ENCODE data around the gene STING1.

The STING1 gene

GRCh38 chr5:139523635-139524445, 41.3 kb upstream of the STING1 start:
- H4K20me1 ChIP-seq (ENCODE audit: low read depth, low read length), result no peaks in the 10 kb centered on the region
- no peak overlapping the region for H3K4me3 ChIP-seq (ENCODE audit: insufficient read depth, low read length, poor library complexity, severe bottlenecking)
- TF ChIP-seq CTCF (IDR thresholded peaks at IDR 0.05; ENCODE audit: insufficient read depth, low read length, poor library complexity, severe bottlenecking) (no peak), EZH2phosphoT487 (conservative IDR thresholded peaks at IDR 0.05; ENCODE audit: low read length) (no peak)
- H3K27ac ChIP-seq (ENCODE audit: low read depth, low read length), result no peak overlapping the region
- H3K9me2 ChIP-seq (replicated peaks; ENCODE audit: insufficient read depth, low read length), result no peaks in the 10 kb centered on the region
- no peaks in the 10 kb centered on the region for H3K9me3 ChIP-seq (ENCODE audit: insufficient read depth, low read length)
- H2AFZ ChIP-seq (ENCODE audit: low read depth, low read length, severe bottlenecking), result no peak overlapping the region
- no peaks in the 10 kb centered on the region for H3K36me3 ChIP-seq (ENCODE audit: low read length)
- no peak overlapping the region for H3K9ac ChIP-seq (ENCODE audit: low read length)
- H3K4me2 ChIP-seq (ENCODE audit: low read depth, low read length, poor library complexity, severe bottlenecking), result no peak overlapping the region
- H3K27me3 ChIP-seq (ENCODE audit: low read length), result no peaks in the 10 kb centered on the region
- H3K79me2 ChIP-seq (ENCODE audit: insufficient read depth, low read length), result no peaks in the 10 kb centered on the region
- no peaks in the 10 kb centered on the region for H3F3A ChIP-seq (ENCODE audit: insufficient read depth)

- H3K27me3 ChIP-seq (ENCODE audit: low read length), result no peaks in the 10 kb centered on the region
- TF ChIP-seq CTCF (IDR thresholded peaks at IDR 0.05; ENCODE audit: insufficient read depth, low read length, poor library complexity, severe bottlenecking), result peak; percentile 94
- TF ChIP-seq EZH2phosphoT487 (conservative IDR thresholded peaks at IDR 0.05; ENCODE audit: low read length), result no peak
- no peak overlapping the region for H3K27ac ChIP-seq (ENCODE audit: low read depth, low read length)
- H3K9me3 ChIP-seq (ENCODE audit: insufficient read depth, low read length), result no peaks in the 10 kb centered on the region
- peak overlapping the region; percentile 37 for H3K4me3 ChIP-seq (ENCODE audit: insufficient read depth, low read length, poor library complexity, severe bottlenecking)
- H3K79me2 ChIP-seq (ENCODE audit: insufficient read depth, low read length), result no peaks in the 10 kb centered on the region
- no peaks in the 10 kb centered on the region for H3F3A ChIP-seq (ENCODE audit: insufficient read depth)
- no peaks in the 10 kb centered on the region for H3K9me2 ChIP-seq (replicated peaks; ENCODE audit: insufficient read depth, low read length)
- H4K20me1 ChIP-seq (ENCODE audit: low read depth, low read length), result no peaks in the 10 kb centered on the region
- peak overlapping the region; percentile 60 for H3K4me2 ChIP-seq (ENCODE audit: low read depth, low read length, poor library complexity, severe bottlenecking)
- peak overlapping the region; percentile 93 for H2AFZ ChIP-seq (ENCODE audit: low read depth, low read length, severe bottlenecking)
- no peaks in the 10 kb centered on the region for H3K36me3 ChIP-seq (ENCODE audit: low read length)
- peak overlapping the region; percentile 59 for H3K9ac ChIP-seq (ENCODE audit: low read length)
Measured at GRCh38 chr5:139517683-139518564, 35.4 kb upstream of the STING1 start.

- Histone ChIP-seq H3K4me3 (ENCODE audit: insufficient read depth, low read length, poor library complexity, severe bottlenecking) (no peak overlapping the region), H4K20me1 (ENCODE audit: low read depth, low read length) (no peaks in the 10 kb centered on the region), H3K9me3 (ENCODE audit: insufficient read depth, low read length) (no peaks in the 10 kb centered on the region), H3K79me2 (ENCODE audit: insufficient read depth, low read length) (no peaks in the 10 kb centered on the region), H3K9ac (ENCODE audit: low read length) (no peak overlapping the region), H3K27me3 (ENCODE audit: low read length) (no peaks in the 10 kb centered on the region), H3K4me2 (ENCODE audit: low read depth, low read length, poor library complexity, severe bottlenecking) (no peak overlapping the region), H3K36me3 (ENCODE audit: low read length) (no peaks in the 10 kb centered on the region), H3F3A (ENCODE audit: insufficient read depth) (no peaks in the 10 kb centered on the region), H3K9me2 (replicated peaks; ENCODE audit: insufficient read depth, low read length) (no peaks in the 10 kb centered on the region), H3K27ac (ENCODE audit: low read depth, low read length) (no peak overlapping the region), H2AFZ (ENCODE audit: low read depth, low read length, severe bottlenecking) (no peak overlapping the region)
- TF ChIP-seq CTCF (IDR thresholded peaks at IDR 0.05; ENCODE audit: insufficient read depth, low read length, poor library complexity, severe bottlenecking), result no peak
- TF ChIP-seq EZH2phosphoT487 (conservative IDR thresholded peaks at IDR 0.05; ENCODE audit: low read length), result no peak
Measured at GRCh38 chr5:139514486-139514856, 31.9 kb upstream of the STING1 start.
